HEK293 (cell line): ENCODE data around the gene CAGE1.

Experiments used
- ZNF423 ChIP-seq: fragments of 450-650 bp; formaldehyde crosslinking; IDR thresholded peaks from 2 replicates; pipeline ENCODE4 v1.5.1; 2016; ENCODE audit warnings: missing biosample characterization, missing genetic modification characterization
- ZNF521 ChIP-seq: fragments of 450-650 bp; formaldehyde crosslinking; IDR thresholded peaks from 2 replicates; pipeline ENCODE4 v1.5.1; 2017; ENCODE audit warnings: missing biosample characterization, mild to moderate bottlenecking, missing genetic modification characterization
- TF ChIP-seq, protein P1 (sequence below): fragments of 450-650 bp; formaldehyde crosslinking; IDR thresholded peaks from 2 replicates; pipeline ENCODE4 v1.5.1; 2016; ENCODE audit warnings: missing biosample characterization, missing genetic modification characterization

DNA sequence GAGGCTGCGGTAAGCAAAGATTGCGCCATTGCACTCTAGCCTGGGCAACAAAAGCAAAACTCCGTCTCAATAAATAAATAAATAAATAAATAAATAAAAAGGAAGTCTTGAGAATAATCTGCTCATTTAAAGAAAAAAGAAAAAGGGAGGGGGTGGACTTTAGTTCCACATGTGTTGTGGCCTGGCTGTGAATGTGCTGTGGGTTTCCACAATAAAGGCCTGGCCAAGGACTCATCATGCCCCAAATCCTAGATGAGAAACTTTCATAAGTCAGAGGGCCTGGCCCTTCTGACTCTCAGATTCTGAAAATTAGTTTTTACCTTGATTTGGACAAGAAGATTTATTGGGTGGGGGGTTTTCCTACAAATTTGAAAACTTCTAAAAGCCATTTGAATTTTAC lies 48.5 kb upstream of the CAGE1 start:
- TF ChIP-seq ZNF521 (tag by site-specific recombination) (no peak), ZNF423 (tag by site-specific recombination) (no peak)
- TF ChIP-seq, protein P1, sequence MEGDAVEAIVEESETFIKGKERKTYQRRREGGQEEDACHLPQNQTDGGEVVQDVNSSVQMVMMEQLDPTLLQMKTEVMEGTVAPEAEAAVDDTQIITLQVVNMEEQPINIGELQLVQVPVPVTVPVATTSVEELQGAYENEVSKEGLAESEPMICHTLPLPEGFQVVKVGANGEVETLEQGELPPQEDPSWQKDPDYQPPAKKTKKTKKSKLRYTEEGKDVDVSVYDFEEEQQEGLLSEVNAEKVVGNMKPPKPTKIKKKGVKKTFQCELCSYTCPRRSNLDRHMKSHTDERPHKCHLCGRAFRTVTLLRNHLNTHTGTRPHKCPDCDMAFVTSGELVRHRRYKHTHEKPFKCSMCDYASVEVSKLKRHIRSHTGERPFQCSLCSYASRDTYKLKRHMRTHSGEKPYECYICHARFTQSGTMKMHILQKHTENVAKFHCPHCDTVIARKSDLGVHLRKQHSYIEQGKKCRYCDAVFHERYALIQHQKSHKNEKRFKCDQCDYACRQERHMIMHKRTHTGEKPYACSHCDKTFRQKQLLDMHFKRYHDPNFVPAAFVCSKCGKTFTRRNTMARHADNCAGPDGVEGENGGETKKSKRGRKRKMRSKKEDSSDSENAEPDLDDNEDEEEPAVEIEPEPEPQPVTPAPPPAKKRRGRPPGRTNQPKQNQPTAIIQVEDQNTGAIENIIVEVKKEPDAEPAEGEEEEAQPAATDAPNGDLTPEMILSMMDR (tag by site-specific recombination) = no peak
